ENCODE results near the gene CCDC117.

DNA sequence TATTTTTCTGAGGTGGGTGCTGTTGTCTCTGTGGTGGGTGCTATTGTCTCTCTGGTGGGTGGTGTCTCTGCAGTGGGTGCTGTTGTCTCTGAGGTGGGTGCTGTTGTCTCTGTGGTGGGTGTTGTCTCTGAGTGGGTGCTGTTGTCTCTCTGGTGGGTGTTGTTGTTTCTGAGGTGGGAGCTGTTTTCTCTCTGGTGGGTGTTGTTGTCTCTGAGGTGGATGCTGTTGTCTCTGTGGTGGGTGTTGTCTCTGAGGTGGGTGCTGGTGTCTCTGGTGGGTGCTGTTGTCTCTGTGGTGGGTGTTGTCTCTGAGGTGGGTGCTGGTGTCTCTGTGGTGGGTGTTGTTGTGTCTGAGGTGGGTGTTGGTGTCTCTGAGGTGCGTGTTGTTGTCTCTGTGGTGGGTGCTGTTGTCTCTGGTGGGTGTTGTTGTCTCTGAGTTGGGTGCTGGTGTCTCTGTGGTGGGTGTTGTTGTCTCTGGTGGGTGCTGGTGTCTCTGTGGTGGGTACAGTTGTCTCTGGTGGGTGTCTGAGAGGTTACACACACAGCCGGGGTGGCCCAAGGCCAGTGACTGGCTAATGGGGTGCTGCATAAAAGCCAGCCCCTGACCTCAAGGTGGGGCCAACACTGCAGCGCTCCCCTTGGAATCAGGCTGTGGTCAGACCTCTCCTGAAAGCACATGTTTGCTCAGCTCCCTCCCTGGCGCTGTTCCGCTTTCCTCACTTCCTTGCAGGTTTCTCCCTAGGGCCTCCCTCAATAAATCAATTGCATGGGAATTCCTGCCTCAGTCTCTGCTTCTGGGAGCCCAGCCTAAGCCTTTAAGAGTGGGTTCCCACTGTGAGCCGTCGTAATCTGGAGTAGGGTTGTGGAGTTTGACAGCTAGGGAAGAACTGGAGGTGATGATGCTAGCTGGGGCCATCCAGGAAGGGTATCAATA is 58.9 kb downstream of the CCDC117 start:
- TF ChIP-seq, protein P1, sequence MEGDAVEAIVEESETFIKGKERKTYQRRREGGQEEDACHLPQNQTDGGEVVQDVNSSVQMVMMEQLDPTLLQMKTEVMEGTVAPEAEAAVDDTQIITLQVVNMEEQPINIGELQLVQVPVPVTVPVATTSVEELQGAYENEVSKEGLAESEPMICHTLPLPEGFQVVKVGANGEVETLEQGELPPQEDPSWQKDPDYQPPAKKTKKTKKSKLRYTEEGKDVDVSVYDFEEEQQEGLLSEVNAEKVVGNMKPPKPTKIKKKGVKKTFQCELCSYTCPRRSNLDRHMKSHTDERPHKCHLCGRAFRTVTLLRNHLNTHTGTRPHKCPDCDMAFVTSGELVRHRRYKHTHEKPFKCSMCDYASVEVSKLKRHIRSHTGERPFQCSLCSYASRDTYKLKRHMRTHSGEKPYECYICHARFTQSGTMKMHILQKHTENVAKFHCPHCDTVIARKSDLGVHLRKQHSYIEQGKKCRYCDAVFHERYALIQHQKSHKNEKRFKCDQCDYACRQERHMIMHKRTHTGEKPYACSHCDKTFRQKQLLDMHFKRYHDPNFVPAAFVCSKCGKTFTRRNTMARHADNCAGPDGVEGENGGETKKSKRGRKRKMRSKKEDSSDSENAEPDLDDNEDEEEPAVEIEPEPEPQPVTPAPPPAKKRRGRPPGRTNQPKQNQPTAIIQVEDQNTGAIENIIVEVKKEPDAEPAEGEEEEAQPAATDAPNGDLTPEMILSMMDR (conservative IDR thresholded peaks at IDR 0.05; ENCODE audit: low read depth, low read length) = no peak
- TF ChIP-seq EZH2 (IDR thresholded peaks at IDR 0.05; ENCODE audit: borderline replicate concordance, low read depth, low read length, poor library complexity, severe bottlenecking) = no peak
